ACC112 (cell line): ENCODE results near the gene CNTN4.

Source experiments
- H2AFZ ChIP-seq: fragments of 200-600 bp; sonication (generic); one replicate; pipeline ENCODE4 v1.6.0; 2017; ENCODE audit warnings: antibody characterized with exemption, low read length; ENCODE audit not compliant: unreplicated experiment
- H3K27ac ChIP-seq: fragments of 200-600 bp; sonication (generic); 2 replicates; pipeline ENCODE4 v1.5.1; 2014; ENCODE audit warnings: low read depth, mild to moderate bottlenecking, antibody characterized with exemption, low read length, moderate library complexity
- H3K27me3 ChIP-seq: fragments of 200-600 bp; sonication (generic); 2 replicates; pipeline ENCODE4 v1.6.1; 2014; ENCODE audit warnings: mild to moderate bottlenecking, antibody characterized with exemption, low read length, moderate library complexity, mixed read lengths; ENCODE audit not compliant: insufficient read depth
- H3K36me3 ChIP-seq: fragments of 200-600 bp; sonication (generic); 2 replicates; pipeline ENCODE4 v1.6.1; 2016; ENCODE audit warnings: mild to moderate bottlenecking, antibody characterized with exemption, low read length, moderate library complexity, mixed read lengths; ENCODE audit not compliant: insufficient read depth
- H3K4me1 ChIP-seq: fragments of 200-600 bp; sonication (generic); one replicate; pipeline ENCODE4 v1.6.1; 2016; ENCODE audit warnings: low read length, mixed read lengths; ENCODE audit not compliant: insufficient read depth, unreplicated experiment, control insufficient read depth
- H3K4me3 ChIP-seq: fragments of 200-600 bp; sonication (generic); 2 replicates; pipeline ENCODE4 v1.5.1; 2014; ENCODE audit warnings: mild to moderate bottlenecking, low read depth, low read length
- H3K79me2 ChIP-seq: fragments of 200-600 bp; sonication (generic); one replicate; pipeline ENCODE4 v1.6.0; 2016; ENCODE audit warnings: low read length; ENCODE audit not compliant: control insufficient read depth, unreplicated experiment, insufficient read depth

The CNTN4 gene

DNA sequence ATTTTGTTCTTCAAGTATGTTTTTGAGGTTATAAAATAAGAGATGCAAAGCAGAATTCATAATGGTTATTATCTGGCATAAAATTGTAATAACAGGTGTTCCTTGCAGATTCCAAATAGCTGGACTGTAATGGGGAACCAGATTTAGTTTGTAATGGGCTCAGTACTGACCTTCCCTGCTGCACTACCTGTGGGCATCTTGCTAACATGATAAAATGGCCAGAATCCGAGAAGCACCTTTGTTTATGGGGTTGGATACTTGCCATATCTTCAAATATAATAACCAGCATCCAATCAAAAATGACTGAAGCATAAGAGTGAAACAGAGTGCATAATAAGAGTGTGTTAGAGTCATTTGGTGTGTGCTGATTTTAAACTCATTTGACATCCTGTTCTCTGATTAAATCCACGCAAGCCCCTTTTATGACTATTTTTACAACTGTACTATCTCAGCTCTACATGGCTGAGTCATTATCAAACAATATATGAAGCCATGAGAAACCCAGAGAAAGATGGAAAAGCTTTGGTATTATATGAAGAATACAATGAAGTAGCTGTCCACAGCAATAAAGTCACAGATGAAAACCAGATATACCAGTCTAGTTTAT is 292.4 kb downstream of the CNTN4 start:
- Histone ChIP-seq H3K36me3 (no peaks in the 10 kb centered on the region), H3K4me1 (no peaks in the 10 kb centered on the region), H2AFZ (no peak overlapping the region), H3K4me3 (no peak overlapping the region), H3K27me3 (no peaks in the 10 kb centered on the region), H3K79me2 (no peaks in the 10 kb centered on the region), H3K27ac (no peak overlapping the region)

GRCh38 chr3:2391896-2392295 is 293.2 kb downstream of the CNTN4 start:
- Histone ChIP-seq H3K27ac (no peak overlapping the region), H3K79me2 (no peaks in the 10 kb centered on the region), H3K4me3 (no peak overlapping the region), H3K36me3 (no peaks in the 10 kb centered on the region), H3K4me1 (no peaks in the 10 kb centered on the region), H2AFZ (no peak overlapping the region), H3K27me3 (no peaks in the 10 kb centered on the region)

DNA sequence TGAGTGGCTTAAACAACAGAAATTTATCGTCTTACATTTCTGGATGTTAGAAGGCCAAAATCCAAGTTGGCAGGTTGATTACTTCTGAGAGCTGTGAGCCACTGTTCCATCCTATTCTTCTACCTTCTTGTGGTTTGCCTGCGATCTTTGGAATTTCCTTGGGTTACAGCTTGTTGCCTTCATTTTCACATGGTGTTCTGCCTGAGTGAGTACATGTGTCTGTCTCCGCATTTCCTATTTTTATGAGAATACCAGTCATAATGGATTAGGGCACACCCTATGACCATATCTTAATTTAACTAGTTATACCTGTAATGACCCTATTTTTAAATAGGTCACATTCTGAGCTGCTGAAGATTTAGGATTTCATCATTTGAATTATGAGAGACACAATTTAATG is 294.3 kb downstream of the CNTN4 start:
- Histone ChIP-seq H3K4me1 (no peaks in the 10 kb centered on the region), H3K27me3 (no peaks in the 10 kb centered on the region), H3K79me2 (no peaks in the 10 kb centered on the region), H3K27ac (no peak overlapping the region), H3K4me3 (no peak overlapping the region), H3K36me3 (no peaks in the 10 kb centered on the region), H2AFZ (no peak overlapping the region)

- no peak overlapping the region for H2AFZ ChIP-seq
- no peaks in the 10 kb centered on the region for H3K36me3 ChIP-seq
- no peak overlapping the region for H3K4me3 ChIP-seq
- no peaks in the 10 kb centered on the region for H3K79me2 ChIP-seq
- no peaks in the 10 kb centered on the region for H3K4me1 ChIP-seq
- no peaks in the 10 kb centered on the region for H3K27me3 ChIP-seq
- no peak overlapping the region for H3K27ac ChIP-seq
Observed at GRCh38 chr3:2415083-2415482, 316.4 kb downstream of the CNTN4 start.

DNA sequence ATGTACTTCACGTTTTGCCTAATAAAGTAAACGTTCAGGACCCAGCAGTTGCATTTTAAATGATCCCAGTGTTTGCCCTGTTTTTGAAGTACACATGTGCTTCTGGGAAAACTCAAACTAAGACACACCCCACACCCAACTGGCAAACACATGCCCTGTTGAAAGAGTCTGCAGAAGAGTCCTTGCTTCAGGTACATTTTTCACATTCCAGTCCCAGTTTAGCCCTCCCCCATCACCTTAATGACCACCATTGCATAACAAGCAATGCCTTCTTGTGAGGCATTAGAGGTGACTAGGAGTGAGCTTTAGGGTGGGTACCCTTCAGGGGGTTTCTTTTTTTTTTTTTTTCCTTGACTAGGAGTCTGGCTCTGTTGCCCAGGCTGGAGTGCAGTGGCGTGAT is 322.3 kb downstream of the CNTN4 start:
- no peaks in the 10 kb centered on the region for H3K27me3 ChIP-seq
- H2AFZ ChIP-seq = no peak overlapping the region
- H3K79me2 ChIP-seq = no peaks in the 10 kb centered on the region
- no peaks in the 10 kb centered on the region for H3K36me3 ChIP-seq
- H3K4me1 ChIP-seq = no peaks in the 10 kb centered on the region
- H3K27ac ChIP-seq = no peak overlapping the region
- H3K4me3 ChIP-seq = no peak overlapping the region

GRCh38 chr3:2423143-2423542 is 324.5 kb downstream of the CNTN4 start:
- no peak overlapping the region for H3K4me3 ChIP-seq
- H3K36me3 ChIP-seq = no peaks in the 10 kb centered on the region
- no peaks in the 10 kb centered on the region for H3K79me2 ChIP-seq
- H3K27me3 ChIP-seq = no peaks in the 10 kb centered on the region
- no peak overlapping the region for H3K27ac ChIP-seq
- H3K4me1 ChIP-seq = no peaks in the 10 kb centered on the region
- no peak overlapping the region for H2AFZ ChIP-seq

DNA sequence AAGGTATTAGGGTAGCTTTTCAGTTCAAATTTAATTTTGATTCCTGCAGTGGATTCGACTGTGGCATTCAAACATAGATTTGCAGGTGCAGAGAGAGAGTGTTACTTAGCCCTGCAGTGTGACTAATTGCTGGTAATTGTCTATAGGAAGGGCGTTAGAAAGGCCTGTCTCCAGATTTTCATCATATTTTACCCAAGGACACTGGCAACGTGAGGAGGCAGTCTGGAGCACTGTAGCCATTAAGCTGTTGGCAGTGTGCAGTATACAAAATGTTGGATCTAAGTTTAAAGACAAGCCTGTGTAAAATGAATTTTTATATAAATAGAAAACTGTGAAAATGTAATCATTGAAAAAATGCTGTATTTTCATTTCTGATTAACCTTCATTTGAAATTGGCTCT is 342.9 kb downstream of the CNTN4 start:
- Histone ChIP-seq H3K27me3 (no peaks in the 10 kb centered on the region), H3K4me1 (no peaks in the 10 kb centered on the region), H3K27ac (no peak overlapping the region), H3K36me3 (no peaks in the 10 kb centered on the region), H2AFZ (no peak overlapping the region), H3K79me2 (no peaks in the 10 kb centered on the region), H3K4me3 (no peak overlapping the region)

DNA sequence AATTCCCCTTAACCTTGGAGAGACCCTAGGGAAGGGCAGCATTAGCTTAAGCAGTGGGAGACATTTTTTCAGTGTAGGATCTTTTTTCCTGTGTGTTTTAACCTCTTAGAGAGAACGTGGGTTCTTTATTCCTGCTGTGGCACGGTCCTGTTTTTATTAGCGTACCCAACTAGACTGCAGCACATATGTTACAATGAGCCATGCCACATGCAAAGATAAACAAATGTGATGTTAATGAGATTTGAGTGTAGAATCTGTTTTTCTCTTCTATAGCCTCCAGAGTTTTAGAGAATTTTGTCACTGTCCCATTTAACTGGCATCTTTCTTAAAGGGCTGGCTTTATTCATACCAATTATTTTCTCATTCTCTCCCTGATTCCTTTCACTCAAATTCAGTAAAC is 347.5 kb downstream of the CNTN4 start:
- Histone ChIP-seq H3K4me3 (no peak overlapping the region), H3K79me2 (no peaks in the 10 kb centered on the region), H3K27me3 (no peaks in the 10 kb centered on the region), H2AFZ (no peak overlapping the region), H3K4me1 (no peaks in the 10 kb centered on the region), H3K36me3 (no peaks in the 10 kb centered on the region), H3K27ac (no peak overlapping the region)

GRCh38 chr3:2452249-2452648 is 353.6 kb downstream of the CNTN4 start:
- Histone ChIP-seq H3K4me3 (no peak overlapping the region), H3K27ac (no peak overlapping the region), H3K79me2 (no peaks in the 10 kb centered on the region), H2AFZ (no peak overlapping the region), H3K36me3 (no peaks in the 10 kb centered on the region), H3K27me3 (no peaks in the 10 kb centered on the region), H3K4me1 (no peaks in the 10 kb centered on the region)

- Histone ChIP-seq H2AFZ (no peak overlapping the region), H3K4me3 (no peak overlapping the region), H3K79me2 (no peaks in the 10 kb centered on the region), H3K27me3 (no peaks in the 10 kb centered on the region), H3K4me1 (no peaks in the 10 kb centered on the region), H3K36me3 (no peaks in the 10 kb centered on the region), H3K27ac (no peak overlapping the region)
Observed at GRCh38 chr3:2454865-2455264, 356.2 kb downstream of the CNTN4 start.

GRCh38 chr3:2456788-2457187 is 358.1 kb downstream of the CNTN4 start:
- Histone ChIP-seq H3K36me3 (no peaks in the 10 kb centered on the region), H3K79me2 (no peaks in the 10 kb centered on the region), H3K4me1 (no peaks in the 10 kb centered on the region), H3K27ac (no peak overlapping the region), H3K27me3 (no peaks in the 10 kb centered on the region), H2AFZ (no peak overlapping the region), H3K4me3 (no peak overlapping the region)
